ENCODE data around the gene LRRC37A3. TPM values are rescaled to one million over a fixed set of nuclear protein-coding genes. Genes with fewer than 3 reads are reported as not detected.

LRRC37A3 gene
- total and polyA plus RNA-seq, 2 of the 13 experiments (the other 11 are each of a cell fraction or from before 2014, with no cell fraction given), result 0.62 to 1.1 TPM

GRCh38 chr17:64941761-64942160, 22.5 kb upstream of the LRRC37A3 start:
- FAIRE-seq (no peak), ATAC-seq (no peak), DNase-seq (ENCODE audit: low spot score) (no peak)
- Histone ChIP-seq H3K27me3 (ENCODE audit: control insufficient read depth in 1 of 2, insufficient read depth in 2 of 2, low read length in 2 of 2) (no peaks in the 10 kb centered on the region), H3K4me1 (ENCODE audit: insufficient read depth, low read length) (peaks cover 9% of the 10 kb centered on the region), H4K20me1 (ENCODE audit: insufficient read depth, low read length) (no peaks in the 10 kb centered on the region), H3K27ac (ENCODE audit: extremely low read length, insufficient read depth, low read length) (no peak overlapping the region), H3K79me2 (ENCODE audit: insufficient read depth, low read length) (no peaks in the 10 kb centered on the region), H2AFZ (ENCODE audit: low read length) (no peak overlapping the region), H3K9ac (ENCODE audit: insufficient read depth, low read depth, low read length) (no peak overlapping the region), H3K36me3 (replicated peaks in 1 of 2; ENCODE audit: control insufficient read depth in 1 of 2, insufficient read depth in 2 of 2, low read length in 2 of 2) (no peaks in the 10 kb centered on the region), H3K4me3 (replicated peaks in 1 of 3; ENCODE audit: insufficient read depth in 1 of 3, low read depth in 2 of 3, low read length in 3 of 3) (no peak overlapping the region), H3K9me3 (ENCODE audit: low read length) (no peaks in the 10 kb centered on the region), H3K4me2 (ENCODE audit: low read depth, low read length) (no peak overlapping the region)
- WGBS (ENCODE audit: low lambda C conversion rate), result 92% methylated on average over 2 of the region's 2 CpGs
- no TSS peak for BruUV-seq (replicated peaks)
- intact Hi-C loops (cut with micrococcal nuclease; ENCODE audit: unreplicated experiment) (no loop called here), in situ Hi-C loops (cut with HindIII; ENCODE audit: extremely low pct_ligation_motif_present, low pct_unique_long_range_greater_than_20kb) (no loop called here)
- ChIA-PET CTCF (ENCODE audit: low intra/inter-chr PET ratio, low total read pairs) (no interaction called here), POLR2A (no interaction called here)
- TF ChIP-seq MAX (IDR thresholded peaks at IDR 0.05) (no peak), ATM (IDR thresholded peaks at IDR 0.05; ENCODE audit: borderline replicate concordance) (no peak), ZNF850 (CRISPR knock-in tag; conservative IDR thresholded peaks at IDR 0.05) (no peak), USF2 (IDR thresholded peaks at IDR 0.05; ENCODE audit: low read depth, low read length) (no peak), USF2 (CRISPR knock-in tag; IDR thresholded peaks at IDR 0.05; ENCODE audit: borderline replicate concordance) (no peak)

- POLR2A ChIA-PET, result no interaction called here
- in situ Hi-C loops (cut with HindIII; ENCODE audit: extremely low pct_ligation_motif_present, low pct_unique_long_range_greater_than_20kb) (no loop called here), intact Hi-C loops (cut with micrococcal nuclease; ENCODE audit: unreplicated experiment) (no loop called here)
- Histone ChIP-seq H4K20me1 (ENCODE audit: insufficient read depth, low read length) (no peaks in the 10 kb centered on the region), H3K9me3 (ENCODE audit: low read length) (no peaks in the 10 kb centered on the region), H3K27ac (ENCODE audit: extremely low read length, insufficient read depth, low read length) (no peak overlapping the region), H3K4me3 (replicated peaks in 1 of 3; ENCODE audit: insufficient read depth in 1 of 3, low read depth in 2 of 3, low read length in 3 of 3) (no peak overlapping the region), H3K4me1 (ENCODE audit: insufficient read depth, low read length) (peaks cover 9% of the 10 kb centered on the region), H3K36me3 (replicated peaks in 1 of 2; ENCODE audit: control insufficient read depth in 1 of 2, insufficient read depth in 2 of 2, low read length in 2 of 2) (no peaks in the 10 kb centered on the region), H3K4me2 (ENCODE audit: low read depth, low read length) (no peak overlapping the region), H3K79me2 (ENCODE audit: insufficient read depth, low read length) (no peaks in the 10 kb centered on the region), H3K9ac (ENCODE audit: insufficient read depth, low read depth, low read length) (no peak overlapping the region), H3K27me3 (ENCODE audit: control insufficient read depth in 1 of 2, insufficient read depth in 2 of 2, low read length in 2 of 2) (no peaks in the 10 kb centered on the region), H2AFZ (ENCODE audit: low read length) (no peak overlapping the region)
- DNase-seq (ENCODE audit: low spot score), result no peak
- ATAC-seq, result no peak
- WGBS (ENCODE audit: low lambda C conversion rate), result 88% methylated on average over 3 of the region's 3 CpGs
- BruUV-seq (replicated peaks), result no TSS peak
- FAIRE-seq, result no peak
- CTCF ChIA-PET (ENCODE audit: low intra/inter-chr PET ratio, low total read pairs), result no interaction called here
- TF ChIP-seq, protein P1, sequence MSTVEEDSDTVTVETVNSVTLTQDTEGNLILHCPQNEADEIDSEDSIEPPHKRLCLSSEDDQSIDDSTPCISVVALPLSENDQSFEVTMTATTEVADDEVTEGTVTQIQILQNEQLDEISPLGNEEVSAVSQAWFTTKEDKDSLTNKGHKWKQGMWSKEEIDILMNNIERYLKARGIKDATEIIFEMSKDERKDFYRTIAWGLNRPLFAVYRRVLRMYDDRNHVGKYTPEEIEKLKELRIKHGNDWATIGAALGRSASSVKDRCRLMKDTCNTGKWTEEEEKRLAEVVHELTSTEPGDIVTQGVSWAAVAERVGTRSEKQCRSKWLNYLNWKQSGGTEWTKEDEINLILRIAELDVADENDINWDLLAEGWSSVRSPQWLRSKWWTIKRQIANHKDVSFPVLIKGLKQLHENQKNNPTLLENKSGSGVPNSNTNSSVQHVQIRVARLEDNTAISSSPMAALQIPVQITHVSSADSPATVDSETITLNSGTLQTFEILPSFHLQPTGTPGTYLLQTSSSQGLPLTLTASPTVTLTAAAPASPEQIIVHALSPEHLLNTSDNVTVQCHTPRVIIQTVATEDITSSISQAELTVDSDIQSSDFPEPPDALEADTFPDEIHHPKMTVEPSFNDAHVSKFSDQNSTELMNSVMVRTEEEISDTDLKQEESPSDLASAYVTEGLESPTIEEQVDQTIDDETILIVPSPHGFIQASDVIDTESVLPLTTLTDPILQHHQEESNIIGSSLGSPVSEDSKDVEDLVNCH (CRISPR knock-in tag; IDR thresholded peaks at IDR 0.05), result no peak
- TF ChIP-seq, protein P2, sequence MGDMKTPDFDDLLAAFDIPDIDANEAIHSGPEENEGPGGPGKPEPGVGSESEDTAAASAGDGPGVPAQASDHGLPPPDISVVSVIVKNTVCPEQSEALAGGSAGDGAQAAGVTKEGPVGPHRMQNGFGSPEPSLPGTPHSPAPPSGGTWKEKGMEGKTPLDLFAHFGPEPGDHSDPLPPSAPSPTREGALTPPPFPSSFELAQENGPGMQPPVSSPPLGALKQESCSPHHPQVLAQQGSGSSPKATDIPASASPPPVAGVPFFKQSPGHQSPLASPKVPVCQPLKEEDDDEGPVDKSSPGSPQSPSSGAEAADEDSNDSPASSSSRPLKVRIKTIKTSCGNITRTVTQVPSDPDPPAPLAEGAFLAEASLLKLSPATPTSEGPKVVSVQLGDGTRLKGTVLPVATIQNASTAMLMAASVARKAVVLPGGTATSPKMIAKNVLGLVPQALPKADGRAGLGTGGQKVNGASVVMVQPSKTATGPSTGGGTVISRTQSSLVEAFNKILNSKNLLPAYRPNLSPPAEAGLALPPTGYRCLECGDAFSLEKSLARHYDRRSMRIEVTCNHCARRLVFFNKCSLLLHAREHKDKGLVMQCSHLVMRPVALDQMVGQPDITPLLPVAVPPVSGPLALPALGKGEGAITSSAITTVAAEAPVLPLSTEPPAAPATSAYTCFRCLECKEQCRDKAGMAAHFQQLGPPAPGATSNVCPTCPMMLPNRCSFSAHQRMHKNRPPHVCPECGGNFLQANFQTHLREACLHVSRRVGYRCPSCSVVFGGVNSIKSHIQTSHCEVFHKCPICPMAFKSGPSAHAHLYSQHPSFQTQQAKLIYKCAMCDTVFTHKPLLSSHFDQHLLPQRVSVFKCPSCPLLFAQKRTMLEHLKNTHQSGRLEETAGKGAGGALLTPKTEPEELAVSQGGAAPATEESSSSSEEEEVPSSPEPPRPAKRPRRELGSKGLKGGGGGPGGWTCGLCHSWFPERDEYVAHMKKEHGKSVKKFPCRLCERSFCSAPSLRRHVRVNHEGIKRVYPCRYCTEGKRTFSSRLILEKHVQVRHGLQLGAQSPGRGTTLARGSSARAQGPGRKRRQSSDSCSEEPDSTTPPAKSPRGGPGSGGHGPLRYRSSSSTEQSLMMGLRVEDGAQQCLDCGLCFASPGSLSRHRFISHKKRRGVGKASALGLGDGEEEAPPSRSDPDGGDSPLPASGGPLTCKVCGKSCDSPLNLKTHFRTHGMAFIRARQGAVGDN (CRISPR knock-in tag; IDR thresholded peaks at IDR 0.05), result no peak
- no peak for TF ChIP-seq FOXO1 (CRISPR knock-in tag; IDR thresholded peaks at IDR 0.05)
- TF ChIP-seq CENPX (CRISPR knock-in tag; IDR thresholded peaks at IDR 0.05), result no peak
- no peak for TF ChIP-seq ZSCAN31 (CRISPR knock-in tag; IDR thresholded peaks at IDR 0.05; ENCODE audit: low read depth)
Measured at GRCh38 chr17:64941045-64941444, 21.8 kb upstream of the LRRC37A3 start.

Data from HepG2 (cell line).